HG02943 (cell line): ENCODE measurements around the gene PLCH1.

ENCODE experiments used
- ATAC-seq: cut with Tn5 transposase; IDR thresholded peaks from one replicate; pipeline ENCODE4 v1.9.1; 2021; ENCODE audit warnings: mild to moderate bottlenecking, low read depth, moderate library complexity; ENCODE audit not compliant: unreplicated experiment

Gene PLCH1

DNA sequence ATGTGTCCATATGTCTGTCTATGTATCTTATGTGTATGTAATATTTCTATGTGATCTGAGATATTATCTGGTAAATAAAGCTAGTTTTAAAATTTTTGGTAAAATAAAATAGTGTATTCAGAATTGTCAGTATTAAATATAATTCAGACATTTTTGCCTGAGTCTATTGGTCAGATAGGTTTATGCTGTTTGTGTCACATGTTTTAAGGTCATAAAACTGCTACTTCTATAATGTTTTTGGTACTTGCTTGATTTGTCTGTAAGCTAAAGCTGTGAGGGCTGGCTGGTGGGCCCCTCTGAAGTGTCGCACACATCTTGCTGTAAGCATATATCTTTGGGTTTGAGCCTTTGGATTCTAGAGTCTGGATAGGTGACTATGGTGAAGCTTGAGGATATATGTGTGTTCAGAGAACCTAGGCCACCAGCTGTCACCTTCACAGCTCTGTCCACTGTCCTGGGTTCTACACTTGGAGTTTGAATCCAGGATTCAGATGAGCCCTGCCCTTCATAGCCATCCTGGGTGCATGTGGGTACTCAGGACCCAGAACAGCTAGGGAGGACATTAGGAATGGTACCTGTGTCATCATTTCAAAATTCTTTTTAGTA lies 379.6 kb downstream of the PLCH1 start:
- no peak for ATAC-seq

DNA sequence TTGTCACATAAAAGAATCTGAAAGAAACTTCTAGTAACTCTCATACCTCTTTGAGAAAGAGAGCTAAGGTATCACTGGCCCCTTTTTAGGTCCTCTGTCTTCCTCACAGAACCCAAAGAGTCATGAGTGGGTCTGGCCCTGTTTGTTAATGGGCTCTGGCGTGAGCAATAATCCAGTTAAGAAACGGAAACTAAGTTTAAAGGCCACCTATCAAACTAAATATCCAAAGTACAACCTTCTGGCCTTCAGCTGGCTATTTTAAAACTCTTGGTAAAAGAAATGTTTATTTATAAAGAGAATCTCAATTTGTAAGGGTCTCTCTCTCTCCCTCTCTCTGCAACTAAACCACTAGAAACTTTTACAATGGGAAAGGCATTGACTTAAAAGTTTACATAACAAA lies 380.4 kb downstream of the PLCH1 start:
- no peak for ATAC-seq

DNA sequence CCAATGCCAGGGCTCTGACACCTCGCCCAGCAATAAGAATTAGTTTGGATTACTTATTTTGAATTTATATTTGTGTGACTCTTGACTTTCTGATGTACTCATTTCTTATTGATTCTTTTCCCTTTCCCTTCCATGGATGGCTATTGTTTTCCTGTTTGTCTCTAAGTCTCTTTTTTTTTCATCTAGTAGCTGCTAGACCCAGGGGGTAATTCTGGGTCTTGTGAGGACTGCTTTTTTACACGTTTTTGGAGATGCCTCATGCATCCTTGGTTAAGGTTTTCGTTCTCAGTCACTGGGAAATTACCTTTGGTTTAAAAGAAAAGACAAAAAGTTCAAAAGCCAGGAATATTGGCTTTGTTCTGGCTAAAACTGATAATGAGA lies 381.2 kb downstream of the PLCH1 start:
- no peak for ATAC-seq

- no peak for ATAC-seq
Observed at GRCh38 chr3:155362808-155363689, 381.8 kb downstream of the PLCH1 start.

- no peak for ATAC-seq
Observed at GRCh38 chr3:155360281-155360680, 384.6 kb downstream of the PLCH1 start.

DNA sequence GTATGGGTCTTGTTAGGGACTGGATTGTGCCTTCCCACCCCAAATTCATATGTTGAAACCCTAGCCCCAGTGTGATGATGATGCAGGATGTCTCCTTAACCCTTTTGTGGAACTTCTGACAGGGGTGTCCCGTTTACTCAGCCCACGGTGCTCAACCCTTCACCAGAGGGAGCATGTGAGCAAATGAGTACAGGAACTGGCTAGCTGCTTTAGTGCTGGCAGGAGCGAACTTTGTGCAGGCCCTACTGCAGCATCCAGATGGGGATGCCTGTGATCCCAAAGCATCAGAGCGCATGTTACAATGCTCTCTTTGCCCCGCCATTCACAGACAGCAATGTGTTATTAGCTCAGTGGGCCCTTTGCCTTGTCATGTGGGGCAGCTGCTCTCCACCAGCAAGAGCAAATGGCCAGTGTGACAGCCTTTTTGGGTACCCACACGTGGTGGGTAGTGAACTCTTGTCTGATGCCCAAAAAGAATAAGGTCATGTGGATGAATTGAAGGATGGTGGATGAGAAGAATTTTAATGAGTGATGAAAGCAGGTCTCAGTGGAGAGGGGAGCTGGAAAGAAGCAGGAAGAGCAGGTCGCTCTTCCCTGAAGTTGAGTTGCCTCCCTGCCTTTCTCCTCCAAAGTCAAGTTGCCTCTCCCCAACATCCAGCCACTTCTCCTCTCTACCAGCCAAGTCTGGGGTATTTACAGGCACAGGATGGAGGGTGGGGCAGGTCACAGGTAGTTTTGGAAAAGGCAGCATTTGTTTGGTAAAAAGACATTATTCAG lies 388.1 kb downstream of the PLCH1 start:
- ATAC-seq = no peak

- ATAC-seq = no peak
Observed at GRCh38 chr3:155354658-155355057, 390.2 kb downstream of the PLCH1 start.

DNA sequence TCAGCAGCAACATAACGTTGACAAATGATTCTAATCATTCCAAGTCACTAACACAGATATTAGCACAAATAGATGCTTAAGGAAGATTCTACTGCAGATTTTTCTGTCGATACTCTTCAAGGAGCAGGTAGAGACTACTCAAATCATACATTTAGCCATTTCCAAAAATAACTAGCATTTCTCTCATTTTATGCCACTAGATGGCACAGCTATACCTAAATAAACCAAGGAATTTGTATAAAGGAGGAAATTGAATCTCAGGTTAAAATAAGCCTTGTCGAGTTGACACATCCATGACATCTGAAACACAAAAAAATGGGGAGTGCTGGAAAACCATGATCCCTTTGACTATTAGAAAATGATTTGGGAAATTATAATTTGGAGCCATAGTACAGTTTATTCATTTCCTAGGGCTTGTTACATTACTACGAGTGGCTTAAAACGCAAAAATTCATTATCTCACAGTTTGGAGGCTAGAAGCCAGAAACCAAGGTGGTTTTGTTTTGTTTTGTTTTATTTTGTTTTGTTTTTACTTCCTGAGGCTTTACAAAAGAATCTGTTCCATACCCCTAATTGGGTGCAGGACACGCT lies 391.9 kb downstream of the PLCH1 start:
- ATAC-seq = no peak

GRCh38 chr3:155350571-155350970 lies 394.3 kb downstream of the PLCH1 start:
- no peak for ATAC-seq

- no peak for ATAC-seq
Observed at GRCh38 chr3:155347901-155348300, 397.0 kb downstream of the PLCH1 start.

DNA sequence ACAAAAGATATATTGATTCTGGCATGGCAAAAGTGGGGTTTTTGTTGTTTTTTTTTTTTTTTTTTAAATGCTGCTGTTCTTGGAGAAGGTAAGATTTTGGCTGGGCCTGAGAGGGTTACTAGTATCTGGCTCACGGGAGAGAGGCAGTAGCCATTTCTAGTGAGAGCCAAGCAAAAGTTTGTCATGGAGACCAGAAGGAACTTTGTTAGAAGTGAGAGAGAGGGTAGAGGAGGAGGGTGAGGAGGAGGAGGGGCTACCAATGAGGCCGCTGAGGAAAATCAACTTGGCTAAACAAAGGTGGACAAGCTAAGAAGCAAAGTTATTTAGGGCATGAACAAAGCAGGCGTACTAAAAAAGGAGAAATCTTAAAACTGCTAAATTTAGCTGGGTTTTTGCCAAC lies 402.5 kb downstream of the PLCH1 start:
- no peak for ATAC-seq

GRCh38 chr3:155339052-155339451 lies 405.8 kb downstream of the PLCH1 start:
- no peak for ATAC-seq

GRCh38 chr3:155335724-155336354 lies 409.0 kb downstream of the PLCH1 start:
- ATAC-seq = no peak

DNA sequence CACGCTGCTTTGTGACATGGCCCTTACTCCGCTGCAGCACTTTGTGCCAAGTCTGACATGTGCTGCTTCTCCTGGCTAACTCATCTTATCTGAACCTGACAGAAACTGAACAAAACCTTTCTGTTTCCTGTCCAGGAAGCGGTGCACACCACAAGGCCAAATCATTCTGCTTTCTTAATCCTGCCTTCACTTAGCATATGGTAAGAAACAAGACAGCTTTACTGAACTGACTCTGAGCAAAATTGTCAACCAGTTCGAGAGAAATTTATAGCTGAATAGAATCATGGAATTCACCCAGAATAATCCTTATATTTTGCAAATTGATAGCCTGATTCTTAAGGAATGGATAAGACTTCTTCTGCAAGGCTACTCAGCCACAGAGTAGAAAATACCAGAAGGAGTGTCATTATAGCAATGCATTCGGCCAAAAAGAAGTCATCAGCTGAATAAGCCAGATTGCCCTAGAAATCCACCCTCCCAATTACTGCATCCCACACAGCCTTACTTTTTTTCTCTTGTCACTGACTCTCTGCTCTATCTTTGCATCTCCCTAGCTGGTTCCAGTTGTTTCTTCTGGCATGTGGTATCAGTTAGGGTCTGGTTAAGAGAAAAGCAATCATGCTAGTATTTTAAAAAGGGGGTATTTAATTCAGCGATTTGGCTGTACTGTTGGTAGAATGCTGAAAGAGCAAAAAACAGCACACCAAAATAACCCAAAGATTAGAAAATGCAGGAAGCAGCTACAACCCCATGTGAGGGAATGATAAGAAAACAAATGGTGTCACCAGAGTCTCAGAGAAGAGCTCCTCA lies 409.8 kb downstream of the PLCH1 start:
- ATAC-seq = peak; percentile 84

GRCh38 chr3:155334215-155334913 lies 410.5 kb downstream of the PLCH1 start:
- ATAC-seq = no peak

DNA sequence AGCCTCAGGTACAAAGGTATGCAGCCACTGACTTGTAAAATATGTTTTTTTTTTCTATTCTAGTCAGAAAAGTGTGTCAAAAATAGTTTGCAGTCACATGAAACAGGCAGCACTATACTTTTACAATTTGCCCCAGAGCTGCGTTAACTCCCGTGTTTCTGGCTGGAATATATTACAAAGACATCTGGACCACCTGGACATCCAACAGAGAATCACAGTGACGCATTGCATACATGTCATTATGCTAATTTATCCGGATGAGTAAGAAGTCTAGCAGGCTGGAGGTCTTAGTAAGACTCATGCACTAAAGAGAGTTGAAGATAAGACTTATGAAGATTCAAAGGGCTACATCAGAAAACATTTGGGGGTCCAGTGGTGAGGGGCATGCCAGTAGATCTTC lies 412.2 kb downstream of the PLCH1 start:
- ATAC-seq = no peak

- ATAC-seq = no peak
Observed at GRCh38 chr3:155331078-155331477, 413.8 kb downstream of the PLCH1 start.

DNA sequence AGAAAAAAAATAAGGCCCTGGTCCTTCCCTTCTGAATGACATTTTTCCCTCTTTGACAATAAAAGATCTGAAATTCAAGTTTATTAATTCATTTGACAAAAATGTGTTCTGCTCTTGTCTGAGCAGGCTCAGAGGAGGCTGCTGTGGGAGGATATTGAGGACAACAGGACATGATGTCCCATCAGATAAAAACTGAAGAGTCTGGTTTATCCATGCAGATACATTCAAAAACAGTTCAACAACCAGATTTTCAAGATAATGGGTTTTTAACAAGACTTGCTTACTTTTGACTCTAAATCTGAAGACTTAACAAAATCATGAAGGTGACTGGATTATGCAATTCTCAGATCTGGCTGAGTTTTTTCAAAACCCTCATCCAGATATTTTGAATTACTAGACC lies 414.5 kb downstream of the PLCH1 start:
- ATAC-seq = no peak

DNA sequence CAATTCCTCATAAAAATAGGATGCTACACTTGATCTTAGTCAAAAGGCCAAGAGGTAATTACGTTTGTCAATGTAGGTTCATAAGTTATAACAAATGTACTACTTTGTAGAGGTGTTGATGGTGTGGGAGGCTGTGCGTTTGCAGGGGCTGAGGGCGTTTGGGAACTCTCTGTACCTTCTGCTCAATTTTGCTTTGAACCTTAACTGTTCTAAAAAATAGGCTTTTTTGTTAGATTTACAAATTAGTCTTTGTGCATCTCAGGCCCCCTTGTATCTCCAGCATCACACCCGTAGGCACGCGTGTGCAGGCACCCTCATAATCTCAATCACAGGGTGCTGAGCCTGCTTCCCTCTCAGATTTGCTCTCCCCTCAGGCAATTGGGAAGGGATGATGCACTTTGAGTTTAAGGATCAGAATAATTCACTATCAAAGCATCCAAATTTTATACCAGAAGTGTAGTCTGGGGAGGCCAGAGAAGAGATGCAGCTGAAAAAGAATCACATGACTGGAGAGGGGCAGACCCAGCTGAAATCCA lies 415.3 kb downstream of the PLCH1 start:
- ATAC-seq = no peak
